GM12872 (cell line): ENCODE results near the gene UQCRQ.

Source experiments
- TF ChIP-seq, protein P1 (sequence below): IDR thresholded peaks from 3 replicates; pipeline ENCODE4 v1.5.1; 2011; ENCODE audit warnings: low read depth, mild to moderate bottlenecking, low read length, moderate library complexity; ENCODE audit not compliant: insufficient read depth

Gene UQCRQ

DNA sequence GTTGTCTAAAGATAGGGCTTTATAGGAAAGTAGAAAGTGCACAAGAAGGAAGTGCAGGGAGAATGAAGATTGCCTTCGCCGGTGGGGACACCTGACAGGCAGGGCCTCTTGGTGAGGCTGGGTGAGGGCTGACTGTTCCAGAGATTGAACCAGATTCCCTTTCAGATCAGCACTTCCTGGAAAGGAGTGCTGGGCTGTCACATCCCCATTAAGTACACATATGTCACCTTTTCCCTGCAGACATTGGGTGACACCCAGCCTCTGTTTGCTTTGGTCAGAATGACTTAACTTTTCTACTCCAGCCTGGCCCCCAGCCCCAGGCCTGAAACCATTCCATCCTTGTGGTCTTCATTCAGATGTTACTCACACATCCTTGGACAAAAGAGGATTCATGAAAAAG is 28.6 kb upstream of the UQCRQ start:
- TF ChIP-seq, protein P1, sequence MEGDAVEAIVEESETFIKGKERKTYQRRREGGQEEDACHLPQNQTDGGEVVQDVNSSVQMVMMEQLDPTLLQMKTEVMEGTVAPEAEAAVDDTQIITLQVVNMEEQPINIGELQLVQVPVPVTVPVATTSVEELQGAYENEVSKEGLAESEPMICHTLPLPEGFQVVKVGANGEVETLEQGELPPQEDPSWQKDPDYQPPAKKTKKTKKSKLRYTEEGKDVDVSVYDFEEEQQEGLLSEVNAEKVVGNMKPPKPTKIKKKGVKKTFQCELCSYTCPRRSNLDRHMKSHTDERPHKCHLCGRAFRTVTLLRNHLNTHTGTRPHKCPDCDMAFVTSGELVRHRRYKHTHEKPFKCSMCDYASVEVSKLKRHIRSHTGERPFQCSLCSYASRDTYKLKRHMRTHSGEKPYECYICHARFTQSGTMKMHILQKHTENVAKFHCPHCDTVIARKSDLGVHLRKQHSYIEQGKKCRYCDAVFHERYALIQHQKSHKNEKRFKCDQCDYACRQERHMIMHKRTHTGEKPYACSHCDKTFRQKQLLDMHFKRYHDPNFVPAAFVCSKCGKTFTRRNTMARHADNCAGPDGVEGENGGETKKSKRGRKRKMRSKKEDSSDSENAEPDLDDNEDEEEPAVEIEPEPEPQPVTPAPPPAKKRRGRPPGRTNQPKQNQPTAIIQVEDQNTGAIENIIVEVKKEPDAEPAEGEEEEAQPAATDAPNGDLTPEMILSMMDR = no peak

DNA sequence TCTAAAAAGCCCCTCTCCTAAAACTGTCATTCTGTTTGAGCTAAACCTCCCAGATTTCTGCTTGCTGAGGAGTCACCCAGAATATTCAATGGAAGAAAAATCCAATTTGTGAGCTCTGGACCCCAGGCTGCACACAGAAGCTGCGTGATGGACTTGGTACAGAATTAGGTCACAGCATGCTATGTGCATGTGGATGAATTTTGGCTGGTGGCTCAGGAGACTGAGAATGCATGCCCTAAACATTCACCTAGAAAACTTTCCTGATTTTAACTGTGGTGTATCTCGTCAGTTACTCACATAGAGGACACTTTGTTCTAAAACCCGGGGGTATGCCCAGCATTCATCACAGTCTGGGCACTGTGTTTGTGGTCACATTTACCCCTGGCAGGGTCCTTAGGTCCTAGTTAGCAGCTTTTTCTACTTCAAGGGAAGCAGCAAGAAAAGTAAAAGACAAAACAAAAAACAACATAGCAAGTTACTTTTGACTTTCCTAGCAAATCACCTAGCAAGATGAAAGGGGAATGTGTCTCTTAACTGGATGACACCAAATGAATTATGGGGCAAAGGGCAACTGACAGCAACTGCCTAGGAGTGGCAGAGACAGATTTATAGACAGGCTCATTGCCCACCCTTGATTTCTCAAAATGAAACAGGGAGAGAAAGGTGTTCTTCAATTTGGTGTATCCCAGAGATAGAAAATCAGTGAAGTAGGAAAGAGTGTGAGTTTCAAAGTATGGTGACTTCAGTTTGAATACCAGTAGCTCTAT is 27.7 kb upstream of the UQCRQ start:
- TF ChIP-seq, protein P1 = no peak

DNA sequence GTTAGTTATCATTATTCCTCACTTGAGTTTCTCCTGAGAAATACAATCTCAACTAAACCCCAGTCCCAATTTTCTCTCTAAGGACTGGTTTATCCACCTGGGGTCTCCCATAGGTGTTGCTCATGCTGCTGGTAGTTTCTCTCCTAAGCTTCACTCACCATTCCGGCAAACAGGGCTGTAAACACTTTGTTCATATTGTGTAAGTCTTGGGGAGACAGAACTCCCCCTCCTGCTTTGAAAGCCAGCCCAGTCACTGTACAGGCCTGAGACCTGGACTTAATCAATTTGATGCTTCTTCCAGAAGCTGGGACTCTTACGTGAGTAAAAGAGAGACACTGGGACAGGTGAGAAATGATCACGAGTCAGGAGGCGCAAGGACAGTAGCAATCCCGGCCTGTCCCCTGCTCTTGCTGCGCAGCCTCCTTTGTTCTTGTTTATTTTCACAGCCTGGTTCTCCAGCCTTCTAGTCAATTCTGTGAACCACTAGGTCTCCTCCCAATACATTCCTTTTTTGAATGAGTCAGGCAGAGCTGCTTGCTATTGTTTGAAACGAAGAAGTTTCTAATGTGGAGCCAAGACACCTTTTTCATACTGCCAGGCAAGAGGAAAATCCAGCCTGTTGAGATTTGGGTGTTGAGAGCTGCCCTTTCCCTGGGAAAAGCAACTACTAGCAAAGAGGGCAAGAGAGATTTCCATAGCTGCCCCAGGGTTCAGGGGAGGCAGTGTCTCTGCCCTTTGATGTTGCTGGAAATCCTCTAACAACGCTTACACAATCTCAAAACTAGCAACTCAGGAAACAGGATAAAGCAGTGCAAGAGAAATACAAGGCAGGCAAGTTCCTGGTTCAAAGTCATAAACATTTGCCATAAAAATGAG is 26.8 kb upstream of the UQCRQ start:
- TF ChIP-seq, protein P1 = no peak

DNA sequence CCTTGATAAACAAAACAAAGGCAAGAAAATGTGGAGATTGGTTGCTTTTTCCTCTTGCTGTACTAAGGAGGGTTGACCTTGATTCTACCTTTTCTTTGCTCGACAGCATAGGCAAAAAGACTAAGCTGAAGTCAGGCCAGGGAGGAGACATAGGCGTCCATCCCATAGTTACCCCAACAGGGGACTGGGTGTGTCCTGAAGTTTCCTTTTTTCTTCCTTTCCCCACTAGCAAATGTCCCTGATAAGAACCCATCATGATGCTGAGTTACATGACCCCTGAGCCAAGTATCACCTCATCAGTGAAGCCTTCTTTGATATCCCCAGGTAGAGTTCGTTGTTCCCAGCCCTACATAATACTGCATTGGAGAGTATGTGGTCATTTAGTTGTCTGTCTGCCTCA is 26.1 kb upstream of the UQCRQ start:
- TF ChIP-seq, protein P1 = no peak

DNA sequence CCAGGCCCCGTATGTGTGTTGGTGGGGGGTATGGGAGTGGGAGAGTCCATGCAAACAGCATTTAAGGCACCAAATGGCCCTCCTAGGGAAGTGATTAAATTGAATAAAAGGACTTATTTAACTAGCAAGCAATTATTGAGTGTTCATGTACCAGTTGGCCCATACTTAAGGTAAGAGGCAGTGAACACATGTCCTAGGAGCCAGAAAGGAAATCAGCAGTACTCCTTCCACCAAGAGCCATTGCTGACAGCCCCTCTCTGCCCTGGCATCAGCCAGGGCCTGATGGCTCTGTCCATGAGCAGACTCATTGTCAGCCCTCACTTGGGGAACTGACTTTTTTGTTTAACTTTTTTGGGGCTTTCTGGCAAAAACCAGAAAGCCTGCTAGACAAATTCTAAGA is 25.5 kb upstream of the UQCRQ start:
- TF ChIP-seq, protein P1 = no peak

DNA sequence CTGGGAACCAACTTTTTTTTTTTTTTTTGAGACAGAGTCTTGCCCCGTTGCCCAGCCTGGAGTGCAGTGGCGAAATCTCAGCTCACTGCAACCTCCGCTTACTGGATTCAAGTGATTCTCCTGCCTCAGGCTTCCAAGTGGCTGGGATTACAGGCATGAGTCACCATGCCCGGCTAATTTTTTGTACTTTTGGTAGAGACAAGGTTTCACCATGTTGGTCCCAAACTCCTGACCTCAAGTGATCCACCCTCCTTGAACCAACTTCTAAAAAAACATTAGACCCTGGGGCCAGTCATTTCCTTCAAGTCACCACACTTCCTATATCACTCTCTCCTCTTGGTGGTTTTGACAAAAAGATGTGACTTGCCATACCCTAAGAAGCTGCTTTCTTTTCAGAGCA is 25.1 kb upstream of the UQCRQ start:
- TF ChIP-seq, protein P1 = no peak

DNA sequence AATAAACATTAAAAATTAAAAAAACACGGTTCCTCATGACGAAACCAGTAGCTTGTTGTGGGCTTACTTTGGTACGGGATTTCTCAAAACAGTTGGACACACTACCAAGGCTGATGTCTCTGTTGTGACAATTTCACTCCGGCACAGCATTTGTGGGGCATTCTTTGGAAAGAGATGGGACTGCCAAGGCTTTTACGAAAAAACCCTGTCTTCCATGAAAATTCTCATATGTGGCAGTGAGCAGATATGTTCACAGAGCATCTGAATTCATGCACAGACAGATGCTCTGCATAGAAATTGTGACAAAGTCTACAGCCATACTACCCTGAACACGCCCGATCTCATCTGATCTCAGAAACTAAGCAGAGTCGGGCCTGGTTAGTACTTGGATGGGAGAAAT is 18.2 kb upstream of the UQCRQ start:
- TF ChIP-seq, protein P1 = no peak
